DND-41 (cell line): ENCODE results near the gene LTB4R.

Experiments used
- ATAC-seq: fragments of 200-7000 bp; cut with Tn5 transposase; 3 replicates; pipeline ENCODE4 v1.9.1; 2021; ENCODE audit warnings: low read depth; ENCODE audit not compliant: insufficient read depth
- DNase-seq: peaks from one replicate; pipeline ENCODE4 v3.0.0-alpha.2; 2020
- H2AFZ ChIP-seq: 2 replicates; pipeline ENCODE4 v1.6.0; 2012; ENCODE audit warnings: low read depth, low read length
- H3K27ac ChIP-seq: 2 replicates; pipeline ENCODE4 v1.5.1; 2012; ENCODE audit warnings: low read length, inconsistent platforms
- H3K27me3 ChIP-seq: fragments of 200-600 bp; sonication (generic); 2 replicates; pipeline ENCODE4 v1.6.0; 2012; ENCODE audit warnings: low read length, mild to moderate bottlenecking, inconsistent platforms; ENCODE audit not compliant: insufficient read depth, poor library complexity
- H3K36me3 ChIP-seq: 2 replicates; pipeline ENCODE4 v1.5.1; 2012; ENCODE audit warnings: low read length, inconsistent platforms; ENCODE audit not compliant: insufficient read depth
- H3K4me1 ChIP-seq: 2 replicates; pipeline ENCODE4 v1.5.1; 2012; ENCODE audit warnings: mild to moderate bottlenecking, low read length; ENCODE audit not compliant: insufficient read depth
- H3K4me2 ChIP-seq: 2 replicates; pipeline ENCODE4 v1.6.0; 2012; ENCODE audit warnings: mild to moderate bottlenecking, moderate library complexity, low read length, inconsistent platforms; ENCODE audit not compliant: insufficient read depth
- H3K4me3 ChIP-seq, 2 experiments: fragments of 200-600 bp in 1 of 2; shearing (Covaris generic) in 1 of 2; 2 replicates each; pipeline ENCODE4 v1.5.1; 2012 to 2016; ENCODE audit warnings: inconsistent platforms in 2 of 2, low read length in 2 of 2, mild to moderate bottlenecking in 2 of 2, low read depth in 1 of 2, moderate library complexity in 1 of 2
- H3K79me2 ChIP-seq: 2 replicates; pipeline ENCODE4 v1.6.0; 2012; ENCODE audit warnings: low read length, inconsistent platforms; ENCODE audit not compliant: insufficient read depth
- H3K9ac ChIP-seq: 2 replicates; pipeline ENCODE4 v1.6.0; 2012; ENCODE audit warnings: low read depth, mild to moderate bottlenecking, inconsistent platforms, low read length, moderate library complexity
- H3K9me3 ChIP-seq: 2 replicates; pipeline ENCODE4 v1.5.1; 2012; ENCODE audit warnings: low read length, moderate library complexity, mild to moderate bottlenecking, inconsistent platforms; ENCODE audit not compliant: insufficient read depth, severe bottlenecking
- H4K20me1 ChIP-seq: 2 replicates; pipeline ENCODE4 v1.6.0; 2012; ENCODE audit warnings: low read length; ENCODE audit not compliant: insufficient read depth
- EZH2 ChIP-seq: IDR thresholded peaks from 3 replicates; pipeline ENCODE4 v1.6.1; 2012; ENCODE audit warnings: borderline replicate concordance, low read depth, mild to moderate bottlenecking, moderate library complexity, low read length, inconsistent platforms; ENCODE audit not compliant: severe bottlenecking
- TF ChIP-seq, protein P1 (sequence below): IDR thresholded peaks from 2 replicates; pipeline ENCODE4 v1.5.1; 2012; ENCODE audit warnings: borderline replicate concordance, low read length, moderate library complexity, mild to moderate bottlenecking; ENCODE audit not compliant: poor library complexity, severe bottlenecking; ENCODE audit errors: extremely low read depth

Gene LTB4R

GRCh38 chr14:24267516-24267915, 43.8 kb upstream of the LTB4R start:
- DNase-seq (no peak), ATAC-seq (no peak)
- no peak overlapping the region for H3K9ac ChIP-seq
- TF ChIP-seq EZH2, result no peak
- TF ChIP-seq, protein P1, sequence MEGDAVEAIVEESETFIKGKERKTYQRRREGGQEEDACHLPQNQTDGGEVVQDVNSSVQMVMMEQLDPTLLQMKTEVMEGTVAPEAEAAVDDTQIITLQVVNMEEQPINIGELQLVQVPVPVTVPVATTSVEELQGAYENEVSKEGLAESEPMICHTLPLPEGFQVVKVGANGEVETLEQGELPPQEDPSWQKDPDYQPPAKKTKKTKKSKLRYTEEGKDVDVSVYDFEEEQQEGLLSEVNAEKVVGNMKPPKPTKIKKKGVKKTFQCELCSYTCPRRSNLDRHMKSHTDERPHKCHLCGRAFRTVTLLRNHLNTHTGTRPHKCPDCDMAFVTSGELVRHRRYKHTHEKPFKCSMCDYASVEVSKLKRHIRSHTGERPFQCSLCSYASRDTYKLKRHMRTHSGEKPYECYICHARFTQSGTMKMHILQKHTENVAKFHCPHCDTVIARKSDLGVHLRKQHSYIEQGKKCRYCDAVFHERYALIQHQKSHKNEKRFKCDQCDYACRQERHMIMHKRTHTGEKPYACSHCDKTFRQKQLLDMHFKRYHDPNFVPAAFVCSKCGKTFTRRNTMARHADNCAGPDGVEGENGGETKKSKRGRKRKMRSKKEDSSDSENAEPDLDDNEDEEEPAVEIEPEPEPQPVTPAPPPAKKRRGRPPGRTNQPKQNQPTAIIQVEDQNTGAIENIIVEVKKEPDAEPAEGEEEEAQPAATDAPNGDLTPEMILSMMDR, result no peak
- peaks cover 14% of the 10 kb centered on the region; the same call in 1 of the 2 replicates for H3K36me3 ChIP-seq
- H3K27me3 ChIP-seq, result no peaks in the 10 kb centered on the region
- no peaks in the 10 kb centered on the region for H4K20me1 ChIP-seq
- H3K4me1 ChIP-seq, result peaks cover 23% of the 10 kb centered on the region
- no peak overlapping the region for H3K4me3 ChIP-seq
- H3K4me2 ChIP-seq, result no peak overlapping the region
- H2AFZ ChIP-seq, result no peak overlapping the region
- H3K27ac ChIP-seq, result no peak overlapping the region
- H3K79me2 ChIP-seq, result peaks cover 6% of the 10 kb centered on the region; the same call in 1 of the 2 replicates
- no peaks in the 10 kb centered on the region for H3K9me3 ChIP-seq

- peaks cover 27% of the 10 kb centered on the region for H3K4me1 ChIP-seq
- H3K9me3 ChIP-seq, result no peaks in the 10 kb centered on the region
- H3K36me3 ChIP-seq, result peaks cover 14% of the 10 kb centered on the region; the same call in 1 of the 2 replicates
- H3K27me3 ChIP-seq, result no peaks in the 10 kb centered on the region
- no peak for TF ChIP-seq EZH2
- TF ChIP-seq, protein P1, result no peak
- ATAC-seq, result no peak
- DNase-seq, result no peak
- H3K4me2 ChIP-seq, result no peak overlapping the region
- H3K27ac ChIP-seq, result no peak overlapping the region
- no peaks in the 10 kb centered on the region for H4K20me1 ChIP-seq
- peaks cover 6% of the 10 kb centered on the region; the same call in 1 of the 2 replicates for H3K79me2 ChIP-seq
- H3K4me3 ChIP-seq, result no peak overlapping the region
- no peak overlapping the region for H3K9ac ChIP-seq
- H2AFZ ChIP-seq, result no peak overlapping the region
Observed at GRCh38 chr14:24268225-24268624, 43.1 kb upstream of the LTB4R start.

DNA sequence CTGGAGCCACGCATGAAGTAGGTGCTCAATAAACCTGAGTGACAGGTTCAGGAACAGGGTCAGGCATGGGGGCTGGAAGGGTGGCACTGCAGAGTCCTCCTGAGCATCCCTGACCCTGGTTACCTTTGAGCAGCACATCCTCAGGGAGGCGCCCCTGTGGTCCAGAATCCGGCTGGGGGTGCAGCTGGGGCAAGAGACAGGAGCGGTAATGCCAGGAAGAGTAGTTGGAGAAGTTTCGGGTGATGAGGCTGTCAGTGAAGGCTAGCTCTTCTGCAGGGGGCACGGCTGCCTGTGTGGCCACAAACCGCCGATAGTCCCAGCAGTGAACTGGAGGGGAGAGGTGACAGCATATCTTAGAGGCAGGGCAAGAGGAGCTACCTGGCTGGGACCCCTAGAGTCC, 41.9 kb upstream of the LTB4R start:
- H3K9ac ChIP-seq, result no peak overlapping the region
- ATAC-seq (no peak), DNase-seq (no peak)
- H3K27ac ChIP-seq, result no peak overlapping the region
- H3K36me3 ChIP-seq, result peaks cover 14% of the 10 kb centered on the region; the same call in 1 of the 2 replicates
- no peak overlapping the region for H2AFZ ChIP-seq
- no peak overlapping the region for H3K4me2 ChIP-seq
- peaks cover 6% of the 10 kb centered on the region; the same call in 1 of the 2 replicates for H3K79me2 ChIP-seq
- H3K4me1 ChIP-seq, result peaks cover 27% of the 10 kb centered on the region
- no peaks in the 10 kb centered on the region for H4K20me1 ChIP-seq
- no peak overlapping the region for H3K4me3 ChIP-seq
- H3K9me3 ChIP-seq, result no peaks in the 10 kb centered on the region
- TF ChIP-seq, protein P1, result no peak
- TF ChIP-seq EZH2, result no peak
- H3K27me3 ChIP-seq, result no peaks in the 10 kb centered on the region

GRCh38 chr14:24269910-24270536, 41.3 kb upstream of the LTB4R start:
- H4K20me1 ChIP-seq, result no peaks in the 10 kb centered on the region
- no peak overlapping the region; the same call in 1 of the 2 replicates for H2AFZ ChIP-seq
- TF ChIP-seq, protein P1, result no peak
- TF ChIP-seq EZH2, result no peak
- peaks cover 6% of the 10 kb centered on the region; the same call in 1 of the 2 replicates for H3K79me2 ChIP-seq
- ATAC-seq (no peak), DNase-seq (no peak)
- H3K4me3 ChIP-seq, result peak overlapping the region in 1 of 2 experiments; percentile 78; a peak in 1 of 4 replicates
- 0 out of 2 replicates have a peak overlapping the region, but pooled peaks have one; percentile 95 for H3K27ac ChIP-seq
- no peaks in the 10 kb centered on the region for H3K9me3 ChIP-seq
- H3K4me1 ChIP-seq, result peaks cover 27% of the 10 kb centered on the region
- peaks cover 14% of the 10 kb centered on the region; the same call in 1 of the 2 replicates for H3K36me3 ChIP-seq
- no peaks in the 10 kb centered on the region for H3K27me3 ChIP-seq
- H3K9ac ChIP-seq, result no peak overlapping the region
- H3K4me2 ChIP-seq, result peak overlapping the region; percentile 90
